Mesodermal cell (in vitro differentiated cells): ENCODE measurements around the gene PEAR1.

Source experiments
- H3K27ac ChIP-seq: 2 replicates; pipeline ENCODE4 v1.7.0; 2013; ENCODE audit warnings: mild to moderate bottlenecking, low read depth, low read length, moderate library complexity; ENCODE audit not compliant: severe bottlenecking
- H3K36me3 ChIP-seq: 2 replicates; pipeline ENCODE4 v1.7.1; 2013; ENCODE audit warnings: mild to moderate bottlenecking, low read length, moderate library complexity; ENCODE audit not compliant: control insufficient read depth, insufficient read depth
- H3K4me1 ChIP-seq: one replicate; pipeline ENCODE4 v1.7.1; 2013; ENCODE audit warnings: mild to moderate bottlenecking, low read length; ENCODE audit not compliant: insufficient read depth, control insufficient read depth, poor library complexity, severe bottlenecking
- H3K4me3 ChIP-seq: 2 replicates; pipeline ENCODE4 v1.7.0; 2013; ENCODE audit warnings: low read length, control low read depth, mild to moderate bottlenecking; ENCODE audit not compliant: insufficient read depth, poor library complexity, severe bottlenecking; ENCODE audit errors: extremely low read depth
- H3K9me3 ChIP-seq: 2 replicates; pipeline ENCODE4 v1.7.1; 2013; ENCODE audit warnings: mild to moderate bottlenecking, low read length, moderate library complexity; ENCODE audit not compliant: control insufficient read depth
- WGBS, 2 experiments: methylation state at CpG; one replicate each; pipeline ENCODE4 v1.1.5; 2013; ENCODE audit warnings: missing lambda C conversion rate in 2 of 2; ENCODE audit not compliant: insufficient coverage in 2 of 2; 5-methylcytosine and 5-hydroxymethylcytosine counted together

Gene PEAR1

GRCh38 chr1:156901590-156901900, 8.0 kb downstream of the PEAR1 start:
- Histone ChIP-seq H3K9me3 (peaks cover 6% of the 10 kb centered on the region), H3K4me3 (no peak overlapping the region), H3K27ac (no peak overlapping the region), H3K4me1 (peaks cover 49% of the 10 kb centered on the region), H3K36me3 (peaks cover 33% of the 10 kb centered on the region)
- WGBS, 2 experiments, result 95 to 100% methylated on average over 2 to 4 of the region's 4 CpGs

DNA sequence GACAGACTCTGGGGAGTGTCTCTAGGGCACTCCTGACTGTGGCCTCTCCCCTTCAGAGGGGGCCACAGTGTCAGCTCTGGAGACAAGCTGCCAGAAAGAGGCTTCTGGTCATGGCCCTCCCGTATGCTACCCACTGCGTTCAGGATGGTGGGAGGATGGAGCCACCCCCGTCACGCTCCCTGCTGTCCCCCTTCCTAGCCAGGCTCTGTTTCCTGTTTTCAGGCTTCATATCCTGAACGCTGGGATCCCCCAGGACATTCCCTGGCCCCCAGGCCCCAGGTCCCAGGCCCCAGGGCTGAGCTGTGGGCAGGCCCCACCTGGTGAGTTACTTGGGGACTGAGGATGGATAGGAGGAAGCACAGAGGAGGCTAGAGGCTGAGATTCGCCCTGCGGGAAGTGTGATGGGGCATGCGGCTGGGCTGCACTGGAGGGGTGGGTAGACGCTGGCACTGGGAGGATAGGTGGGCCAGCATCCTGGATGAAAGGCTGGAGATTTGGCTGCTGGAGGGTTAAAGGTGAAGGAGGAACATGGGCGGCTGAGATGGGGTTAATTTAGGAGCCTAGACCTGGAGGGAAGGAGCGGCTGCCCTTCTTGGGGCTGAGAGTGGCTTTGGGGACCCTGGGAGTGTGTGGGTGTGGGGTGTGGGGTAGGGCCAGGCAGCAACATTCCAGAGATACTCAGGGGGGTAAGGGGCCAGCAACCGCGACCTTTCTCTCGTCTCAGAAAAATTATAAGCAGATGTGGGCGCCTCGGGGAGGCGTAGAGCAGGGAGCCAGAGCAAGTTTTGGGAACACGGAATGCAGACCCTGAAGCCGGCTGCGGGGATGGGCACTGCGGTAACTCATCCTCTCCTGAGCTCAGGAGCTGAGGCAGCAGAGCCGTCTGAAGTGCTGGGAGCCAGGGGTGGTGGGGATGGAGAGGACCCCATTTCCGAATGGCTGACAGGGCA, 8.7 kb downstream of the PEAR1 start:
- Histone ChIP-seq H3K4me3 (no peak overlapping the region), H3K4me1 (peaks cover 49% of the 10 kb centered on the region), H3K36me3 (peaks cover 40% of the 10 kb centered on the region), H3K27ac (no peak overlapping the region), H3K9me3 (peaks cover 6% of the 10 kb centered on the region)
- 80 to 81% methylated on average over 18 to 22 of the region's 23 CpGs for WGBS, 2 experiments

DNA sequence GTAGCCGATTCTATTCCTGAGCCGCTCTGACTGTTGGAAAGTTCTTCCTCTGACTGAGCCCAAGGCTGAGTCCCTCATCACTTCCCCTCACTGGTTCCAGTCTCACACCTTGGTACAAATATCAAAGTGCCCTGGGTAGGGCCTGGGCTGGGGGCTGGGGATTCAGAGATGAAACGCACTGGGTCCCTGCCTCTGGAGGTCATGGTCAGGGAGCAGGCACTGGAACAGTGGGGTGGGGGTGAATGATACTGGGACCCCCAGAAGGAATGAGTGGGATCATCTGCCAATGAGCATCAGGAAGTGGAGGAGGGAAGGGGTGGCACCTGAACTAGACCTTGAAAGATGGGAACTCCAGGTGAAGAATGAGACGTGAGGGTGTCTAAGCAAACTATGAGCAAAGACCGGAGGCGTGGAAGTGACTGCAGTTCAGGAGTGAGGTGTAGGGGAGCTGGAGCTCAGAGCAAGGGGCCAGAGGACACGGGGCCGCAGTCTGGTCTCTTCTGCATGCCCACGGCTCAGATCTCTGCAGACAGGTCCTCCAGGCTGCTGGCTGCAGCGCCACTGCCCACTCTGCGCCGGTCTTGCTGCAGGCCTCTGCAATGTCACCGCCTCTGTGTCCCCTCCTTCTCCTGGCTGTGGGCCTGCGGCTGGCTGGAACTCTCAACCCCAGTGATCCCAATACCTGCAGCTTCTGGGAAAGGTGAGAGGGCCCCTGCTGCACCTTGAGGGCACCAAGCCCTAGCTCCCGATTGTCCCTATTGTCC, 10.0 kb downstream of the PEAR1 start:
- Histone ChIP-seq H3K9me3 (peaks cover 6% of the 10 kb centered on the region), H3K4me3 (no peak overlapping the region), H3K27ac (no peak overlapping the region), H3K36me3 (peaks cover 46% of the 10 kb centered on the region), H3K4me1 (peaks cover 40% of the 10 kb centered on the region)
- WGBS, 2 experiments, result 90% methylated on average over 15 of the region's 15 CpGs

- H3K4me3 ChIP-seq, result no peak overlapping the region
- peaks cover 6% of the 10 kb centered on the region for H3K9me3 ChIP-seq
- no peak overlapping the region for H3K27ac ChIP-seq
- 92 to 93% methylated on average over 10 to 11 of the region's 19 CpGs for WGBS, 2 experiments
- H3K4me1 ChIP-seq, result peaks cover 32% of the 10 kb centered on the region
- peaks cover 53% of the 10 kb centered on the region for H3K36me3 ChIP-seq
Observed at GRCh38 chr1:156904187-156904959, 10.9 kb downstream of the PEAR1 start.

DNA sequence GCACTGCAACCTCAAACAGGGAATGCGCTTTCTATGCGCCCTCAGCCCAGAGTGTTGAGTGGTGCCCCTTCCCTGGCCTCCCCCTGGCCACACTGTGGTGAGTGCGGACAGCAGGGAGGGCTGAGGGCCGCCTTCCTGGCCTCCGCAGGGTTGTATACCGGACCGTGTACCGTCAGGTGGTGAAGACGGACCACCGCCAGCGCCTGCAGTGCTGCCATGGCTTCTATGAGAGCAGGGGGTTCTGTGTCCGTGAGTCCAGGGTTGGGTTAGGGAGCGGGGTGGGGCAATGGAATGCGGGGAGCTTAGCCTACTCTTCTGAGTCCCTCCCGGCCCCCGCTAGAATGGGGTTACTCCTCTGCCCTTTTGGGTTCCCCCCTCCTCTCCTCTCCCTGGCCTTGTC, 11.7 kb downstream of the PEAR1 start:
- 89 to 91% methylated on average over 13 to 16 of the region's 16 CpGs for WGBS, 2 experiments
- H3K27ac ChIP-seq, result no peak overlapping the region
- peaks cover 25% of the 10 kb centered on the region for H3K4me1 ChIP-seq
- peaks cover 6% of the 10 kb centered on the region for H3K9me3 ChIP-seq
- no peak overlapping the region for H3K4me3 ChIP-seq
- peaks cover 59% of the 10 kb centered on the region for H3K36me3 ChIP-seq

- Histone ChIP-seq H3K4me3 (no peak overlapping the region), H3K9me3 (peaks cover 6% of the 10 kb centered on the region), H3K4me1 (peaks cover 25% of the 10 kb centered on the region), H3K36me3 (peaks cover 59% of the 10 kb centered on the region), H3K27ac (no peak overlapping the region)
- WGBS, 2 experiments, result 77 to 86% methylated on average over 4 of the region's 4 CpGs
Observed at GRCh38 chr1:156905651-156906050, 12.1 kb downstream of the PEAR1 start.

DNA sequence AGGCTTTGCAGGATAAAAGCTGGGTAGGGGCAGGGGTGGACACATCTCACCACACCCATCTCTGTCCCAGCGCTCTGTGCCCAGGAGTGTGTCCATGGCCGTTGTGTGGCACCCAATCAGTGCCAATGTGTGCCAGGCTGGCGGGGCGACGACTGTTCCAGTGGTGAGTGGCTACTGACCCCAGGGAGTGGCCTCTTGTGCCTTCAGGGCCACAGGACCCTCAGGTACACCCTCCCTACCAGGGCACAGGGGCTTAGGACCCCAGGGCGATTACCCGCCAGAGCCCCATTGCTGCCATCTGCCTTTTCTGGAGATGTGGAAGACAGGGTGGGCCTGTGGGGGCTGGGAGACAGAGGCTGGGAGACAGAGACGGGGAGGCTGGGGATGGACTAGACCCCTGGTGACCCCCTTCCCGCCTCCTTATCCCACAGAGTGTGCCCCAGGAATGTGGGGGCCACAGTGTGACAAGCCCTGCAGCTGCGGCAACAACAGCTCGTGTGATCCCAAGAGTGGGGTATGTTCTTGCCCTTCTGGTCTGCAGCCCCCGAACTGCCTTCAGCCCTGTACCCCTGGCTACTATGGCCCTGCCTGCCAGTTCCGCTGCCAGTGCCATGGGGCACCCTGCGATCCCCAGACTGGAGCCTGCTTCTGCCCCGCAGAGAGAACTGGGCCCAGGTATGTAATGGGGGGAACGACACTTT, 12.8 kb downstream of the PEAR1 start:
- Histone ChIP-seq H3K9me3 (peaks cover 6% of the 10 kb centered on the region), H3K4me1 (peaks cover 20% of the 10 kb centered on the region), H3K27ac (no peak overlapping the region), H3K4me3 (no peak overlapping the region), H3K36me3 (peaks cover 64% of the 10 kb centered on the region)
- 97 to 98% methylated on average over 12 of the region's 16 CpGs for WGBS, 2 experiments

GRCh38 chr1:156908541-156908940, 15.0 kb downstream of the PEAR1 start:
- no peak overlapping the region for H3K4me3 ChIP-seq
- no peak overlapping the region for H3K27ac ChIP-seq
- H3K9me3 ChIP-seq, result peaks cover 6% of the 10 kb centered on the region
- peaks cover 22% of the 10 kb centered on the region for H3K4me1 ChIP-seq
- peaks cover 85% of the 10 kb centered on the region for H3K36me3 ChIP-seq
- 93 to 95% methylated on average over 17 to 29 of the region's 29 CpGs for WGBS, 2 experiments

GRCh38 chr1:156908955-156909354, 15.4 kb downstream of the PEAR1 start:
- Histone ChIP-seq H3K36me3 (peaks cover 86% of the 10 kb centered on the region), H3K9me3 (peaks cover 6% of the 10 kb centered on the region), H3K27ac (no peak overlapping the region), H3K4me1 (peaks cover 27% of the 10 kb centered on the region), H3K4me3 (no peak overlapping the region)
- WGBS, 2 experiments, result 89 to 96% methylated on average over 9 to 10 of the region's 10 CpGs

GRCh38 chr1:156909671-156910070, 16.2 kb downstream of the PEAR1 start:
- peaks cover 6% of the 10 kb centered on the region for H3K9me3 ChIP-seq
- H3K4me1 ChIP-seq, result peaks cover 34% of the 10 kb centered on the region
- 59 to 73% methylated on average over 3 to 4 of the region's 5 CpGs for WGBS, 2 experiments
- peaks cover 87% of the 10 kb centered on the region for H3K36me3 ChIP-seq
- H3K27ac ChIP-seq, result no peak overlapping the region
- no peak overlapping the region for H3K4me3 ChIP-seq
